Cardiac fibroblast (primary cell): ENCODE results near the gene ENGASE.

Experiments used
- DNase-seq, 2 donors: peaks; one replicate each; pipeline versions ENCODE4 v3.0.0 to v3.0.0-alpha.2; 2010; ENCODE audit warnings: low read depth in 2 of 2
- H3K4me3 ChIP-seq, 2 donors: replicated peaks in 1 of 2; 1 replicate in 1 of 2; 2 replicates in 1 of 2; pipeline ENCODE4 v1.5.1; 2011; ENCODE audit warnings: low read depth in 2 of 2, low read length in 2 of 2, mild to moderate bottlenecking in 2 of 2, moderate library complexity in 1 of 2
- TF ChIP-seq, protein P1 (sequence below): IDR thresholded peaks from one replicate; pipeline ENCODE4 v1.5.1; 2011; ENCODE audit warnings: low read depth, mild to moderate bottlenecking, low read length, inconsistent platforms

ENGASE gene

DNA sequence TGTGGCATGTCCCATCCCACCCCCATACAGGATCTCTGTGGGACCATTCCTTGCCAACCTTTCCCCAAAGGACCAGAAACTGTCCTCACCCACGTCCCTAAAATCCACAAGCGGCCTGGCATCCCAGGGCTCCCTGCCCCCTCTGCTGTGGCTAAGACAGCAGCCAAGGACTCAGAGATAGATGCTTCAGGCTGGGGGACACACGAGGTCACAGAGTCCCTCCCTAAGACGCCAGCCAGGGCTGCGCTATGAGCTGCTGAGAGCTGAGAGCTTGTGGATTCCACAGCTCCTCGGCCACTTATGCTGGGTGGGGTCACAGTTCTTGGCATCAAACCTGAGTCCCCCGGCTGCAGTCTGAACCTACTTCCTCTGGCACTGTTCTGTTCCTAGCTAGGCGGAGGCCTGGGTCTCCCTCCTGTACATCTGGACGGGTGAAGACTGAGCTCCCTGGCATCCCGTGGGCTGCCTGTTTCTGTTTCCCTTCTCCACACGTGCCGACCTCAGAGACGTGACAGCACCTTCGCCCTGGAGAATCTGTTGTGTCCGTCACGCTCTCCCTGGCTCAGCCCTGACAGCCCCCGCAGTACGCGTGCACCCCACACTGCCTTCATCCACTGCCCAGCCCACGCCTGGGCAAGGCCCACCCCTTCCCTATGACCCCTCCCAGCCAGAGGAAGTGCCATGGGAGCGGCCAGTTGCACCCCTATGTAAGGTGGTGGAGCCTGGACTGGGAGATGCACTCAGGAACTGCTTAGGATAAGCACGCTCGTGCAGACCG, 61.2 kb downstream of the ENGASE start:
- TF ChIP-seq, protein P1, sequence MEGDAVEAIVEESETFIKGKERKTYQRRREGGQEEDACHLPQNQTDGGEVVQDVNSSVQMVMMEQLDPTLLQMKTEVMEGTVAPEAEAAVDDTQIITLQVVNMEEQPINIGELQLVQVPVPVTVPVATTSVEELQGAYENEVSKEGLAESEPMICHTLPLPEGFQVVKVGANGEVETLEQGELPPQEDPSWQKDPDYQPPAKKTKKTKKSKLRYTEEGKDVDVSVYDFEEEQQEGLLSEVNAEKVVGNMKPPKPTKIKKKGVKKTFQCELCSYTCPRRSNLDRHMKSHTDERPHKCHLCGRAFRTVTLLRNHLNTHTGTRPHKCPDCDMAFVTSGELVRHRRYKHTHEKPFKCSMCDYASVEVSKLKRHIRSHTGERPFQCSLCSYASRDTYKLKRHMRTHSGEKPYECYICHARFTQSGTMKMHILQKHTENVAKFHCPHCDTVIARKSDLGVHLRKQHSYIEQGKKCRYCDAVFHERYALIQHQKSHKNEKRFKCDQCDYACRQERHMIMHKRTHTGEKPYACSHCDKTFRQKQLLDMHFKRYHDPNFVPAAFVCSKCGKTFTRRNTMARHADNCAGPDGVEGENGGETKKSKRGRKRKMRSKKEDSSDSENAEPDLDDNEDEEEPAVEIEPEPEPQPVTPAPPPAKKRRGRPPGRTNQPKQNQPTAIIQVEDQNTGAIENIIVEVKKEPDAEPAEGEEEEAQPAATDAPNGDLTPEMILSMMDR = no peak
- DNase-seq = no peak
- H3K4me3 ChIP-seq = no peak overlapping the region
